Measurements from ENCODE around the gene CD3G.
A peak's percentile ranks its signal among the peaks of the same experiment; 100 is the strongest.

The CD3G gene

GRCh38 chr11:118338637-118339061 lies 5.5 kb upstream of the CD3G start:
- no peaks in the 10 kb centered on the region for H3K36me3 ChIP-seq (replicated peaks in 1 of 2; ENCODE audit: control insufficient read depth in 2 of 2, insufficient read depth in 2 of 2, low read length in 2 of 2)
- no peak overlapping the region for H3K27ac ChIP-seq (replicated peaks; ENCODE audit: low read length)
- H3K4me1 ChIP-seq (ENCODE audit: control insufficient read depth in 2 of 2, insufficient read depth in 1 of 2, low read depth in 1 of 2, low read length in 2 of 2), result peaks cover 0 to 2% of the 10 kb centered on the region in 2 donors
- no peak overlapping the region for H3K14ac ChIP-seq (ENCODE audit: low read length)
- no peak overlapping the region for H3K23ac ChIP-seq (ENCODE audit: low read depth, low read length, poor library complexity)
- no peak overlapping the region for H3K9ac ChIP-seq (ENCODE audit: low read depth, low read length, poor library complexity)
- H2AK5ac ChIP-seq (ENCODE audit: low read depth, low read length), result no peak overlapping the region
- no peak overlapping the region for H4K91ac ChIP-seq (ENCODE audit: low read depth, low read length, poor library complexity)
- H2BK12ac ChIP-seq (ENCODE audit: low read length), result no peak overlapping the region
- H3K18ac ChIP-seq (ENCODE audit: low read length), result peak overlapping the region; percentile 24
- H2AFZ ChIP-seq (ENCODE audit: low read length), result peak overlapping the region; percentile 65
- no peak overlapping the region for H2BK5ac ChIP-seq (ENCODE audit: low read length)
- no peak overlapping the region for H2BK15ac ChIP-seq (ENCODE audit: low read length)
- no peak overlapping the region for H3K4me3 ChIP-seq (ENCODE audit: low read length in 2 of 2)
- peaks cover 0 to 27% (median 0%) of the 10 kb centered on the region in 3 experiments for H3K27me3 ChIP-seq (ENCODE audit: control insufficient read depth in 3 of 3, insufficient read depth in 3 of 3, low read depth in 1 of 3, low read length in 3 of 3)
- H4K8ac ChIP-seq (ENCODE audit: low read depth, low read length), result peak overlapping the region; percentile 25
- no peaks in the 10 kb centered on the region for H3K9me3 ChIP-seq (replicated peaks in 1 of 2; ENCODE audit: control insufficient read depth in 2 of 2, insufficient read depth in 1 of 2, low read depth in 1 of 2, low read length in 2 of 2)
- no CpG with 5 or more reads among the region's 7 CpGs for WGBS, 2 donors (ENCODE audit: extremely low coverage in 2 of 2, insufficient read length in 2 of 2, insufficient replicate concordance in 1 of 2)
- H3K79me1 ChIP-seq (ENCODE audit: low read depth, low read length), result no peaks in the 10 kb centered on the region
- no peak for DNase-seq (ENCODE audit: low spot score)
- H3K4ac ChIP-seq (ENCODE audit: low read length), result no peak overlapping the region
- no peak overlapping the region for H2BK120ac ChIP-seq (ENCODE audit: low read depth, low read length)
- H3K4me2 ChIP-seq (ENCODE audit: insufficient read depth, low read length, poor library complexity, severe bottlenecking), result no peak overlapping the region

- Histone ChIP-seq H3K4me1 (ENCODE audit: control insufficient read depth in 2 of 2, insufficient read depth in 1 of 2, low read depth in 1 of 2, low read length in 2 of 2) (peaks cover 0 to 2% of the 10 kb centered on the region in 2 donors), H3K4me2 (ENCODE audit: insufficient read depth, low read length, poor library complexity, severe bottlenecking) (no peak overlapping the region), H3K4ac (ENCODE audit: low read length) (no peak overlapping the region), H4K91ac (ENCODE audit: low read depth, low read length, poor library complexity) (no peak overlapping the region), H2BK120ac (ENCODE audit: low read depth, low read length) (no peak overlapping the region), H3K14ac (ENCODE audit: low read length) (no peak overlapping the region), H3K27ac (replicated peaks; ENCODE audit: low read length) (no peak overlapping the region), H3K9me3 (replicated peaks in 1 of 2; ENCODE audit: control insufficient read depth in 2 of 2, insufficient read depth in 1 of 2, low read depth in 1 of 2, low read length in 2 of 2) (no peaks in the 10 kb centered on the region), H4K8ac (ENCODE audit: low read depth, low read length) (no peak overlapping the region), H3K18ac (ENCODE audit: low read length) (no peak overlapping the region), H2BK12ac (ENCODE audit: low read length) (no peak overlapping the region), H2AFZ (ENCODE audit: low read length) (no peak overlapping the region), H3K9ac (ENCODE audit: low read depth, low read length, poor library complexity) (no peak overlapping the region), H3K79me1 (ENCODE audit: low read depth, low read length) (no peaks in the 10 kb centered on the region), H2AK5ac (ENCODE audit: low read depth, low read length) (no peak overlapping the region), H3K27me3 (ENCODE audit: control insufficient read depth in 3 of 3, insufficient read depth in 3 of 3, low read depth in 1 of 3, low read length in 3 of 3) (peaks cover 0 to 32% (median 0%) of the 10 kb centered on the region in 3 experiments), H3K23ac (ENCODE audit: low read depth, low read length, poor library complexity) (no peak overlapping the region), H3K36me3 (replicated peaks in 1 of 2; ENCODE audit: control insufficient read depth in 2 of 2, insufficient read depth in 2 of 2, low read length in 2 of 2) (no peaks in the 10 kb centered on the region), H3K4me3 (ENCODE audit: low read length in 2 of 2) (no peak overlapping the region), H2BK15ac (ENCODE audit: low read length) (no peak overlapping the region), H2BK5ac (ENCODE audit: low read length) (no peak overlapping the region)
- WGBS, 2 donors (ENCODE audit: extremely low coverage in 2 of 2, insufficient read length in 2 of 2, insufficient replicate concordance in 1 of 2), result no CpG with 5 or more reads among the region's 5 CpGs
- no peak for DNase-seq (ENCODE audit: low spot score)
Observed at GRCh38 chr11:118339281-118339961, 4.7 kb upstream of the CD3G start.

GRCh38 chr11:118340449-118340848 lies 3.7 kb upstream of the CD3G start:
- H3K27me3 ChIP-seq (ENCODE audit: control insufficient read depth in 3 of 3, insufficient read depth in 3 of 3, low read depth in 1 of 3, low read length in 3 of 3), result peaks cover 0 to 39% (median 0%) of the 10 kb centered on the region in 3 experiments
- H3K9ac ChIP-seq (ENCODE audit: low read depth, low read length, poor library complexity), result no peak overlapping the region
- no peak overlapping the region for H2BK5ac ChIP-seq (ENCODE audit: low read length)
- no peaks in the 10 kb centered on the region for H3K36me3 ChIP-seq (replicated peaks in 1 of 2; ENCODE audit: control insufficient read depth in 2 of 2, insufficient read depth in 2 of 2, low read length in 2 of 2)
- no peak overlapping the region for H3K14ac ChIP-seq (ENCODE audit: low read length)
- no peak overlapping the region for H2AK5ac ChIP-seq (ENCODE audit: low read depth, low read length)
- H2BK15ac ChIP-seq (ENCODE audit: low read length), result no peak overlapping the region
- no peak for DNase-seq (ENCODE audit: low spot score)
- H3K4me1 ChIP-seq (ENCODE audit: control insufficient read depth in 2 of 2, insufficient read depth in 1 of 2, low read depth in 1 of 2, low read length in 2 of 2), result peaks cover 0 to 2% of the 10 kb centered on the region in 2 donors
- no peak overlapping the region for H3K23ac ChIP-seq (ENCODE audit: low read depth, low read length, poor library complexity)
- H3K4me3 ChIP-seq (ENCODE audit: low read length in 2 of 2), result no peak overlapping the region
- H2AFZ ChIP-seq (ENCODE audit: low read length), result no peak overlapping the region
- no peaks in the 10 kb centered on the region for H3K79me1 ChIP-seq (ENCODE audit: low read depth, low read length)
- H3K9me3 ChIP-seq (replicated peaks in 1 of 2; ENCODE audit: control insufficient read depth in 2 of 2, insufficient read depth in 1 of 2, low read depth in 1 of 2, low read length in 2 of 2), result no peaks in the 10 kb centered on the region
- no peak overlapping the region for H3K4me2 ChIP-seq (ENCODE audit: insufficient read depth, low read length, poor library complexity, severe bottlenecking)
- no peak overlapping the region for H2BK120ac ChIP-seq (ENCODE audit: low read depth, low read length)
- H2BK12ac ChIP-seq (ENCODE audit: low read length), result no peak overlapping the region
- no CpG with 5 or more reads among the region's 3 CpGs for WGBS, 2 donors (ENCODE audit: extremely low coverage in 2 of 2, insufficient read length in 2 of 2, insufficient replicate concordance in 1 of 2)
- H3K4ac ChIP-seq (ENCODE audit: low read length), result no peak overlapping the region
- H3K18ac ChIP-seq (ENCODE audit: low read length), result no peak overlapping the region
- H4K91ac ChIP-seq (ENCODE audit: low read depth, low read length, poor library complexity), result no peak overlapping the region
- no peak overlapping the region for H3K27ac ChIP-seq (replicated peaks; ENCODE audit: low read length)
- H4K8ac ChIP-seq (ENCODE audit: low read depth, low read length), result no peak overlapping the region

- no peak overlapping the region for H3K4me2 ChIP-seq (ENCODE audit: insufficient read depth, low read length, poor library complexity, severe bottlenecking)
- H4K91ac ChIP-seq (ENCODE audit: low read depth, low read length, poor library complexity), result no peak overlapping the region
- WGBS, 2 donors (ENCODE audit: extremely low coverage in 2 of 2, insufficient read length in 2 of 2, insufficient replicate concordance in 1 of 2), result no CpG with 5 or more reads among the region's 3 CpGs
Observed at GRCh38 chr11:118341261-118341660, 2.9 kb upstream of the CD3G start.

More at GRCh38 chr11:118341261-118341660, 2.9 kb upstream of the CD3G start:
- no peak overlapping the region for H3K4ac ChIP-seq (ENCODE audit: low read length)
- DNase-seq (ENCODE audit: low spot score), result no peak
- H3K18ac ChIP-seq (ENCODE audit: low read length), result no peak overlapping the region
- no peak overlapping the region for H3K27ac ChIP-seq (replicated peaks; ENCODE audit: low read length)
- H3K79me1 ChIP-seq (ENCODE audit: low read depth, low read length), result no peaks in the 10 kb centered on the region
- no peak overlapping the region for H2BK5ac ChIP-seq (ENCODE audit: low read length)
- peaks cover 0 to 2% of the 10 kb centered on the region in 2 donors for H3K4me1 ChIP-seq (ENCODE audit: control insufficient read depth in 2 of 2, insufficient read depth in 1 of 2, low read depth in 1 of 2, low read length in 2 of 2)
- no peak overlapping the region for H2BK120ac ChIP-seq (ENCODE audit: low read depth, low read length)
- no peak overlapping the region for H3K14ac ChIP-seq (ENCODE audit: low read length)
- no peaks in the 10 kb centered on the region for H3K36me3 ChIP-seq (replicated peaks in 1 of 2; ENCODE audit: control insufficient read depth in 2 of 2, insufficient read depth in 2 of 2, low read length in 2 of 2)
- H2AFZ ChIP-seq (ENCODE audit: low read length), result no peak overlapping the region
- no peak overlapping the region for H3K9ac ChIP-seq (ENCODE audit: low read depth, low read length, poor library complexity)
- H3K9me3 ChIP-seq (replicated peaks in 1 of 2; ENCODE audit: control insufficient read depth in 2 of 2, insufficient read depth in 1 of 2, low read depth in 1 of 2, low read length in 2 of 2), result no peaks in the 10 kb centered on the region
- H2BK15ac ChIP-seq (ENCODE audit: low read length), result no peak overlapping the region
- no peak overlapping the region for H2AK5ac ChIP-seq (ENCODE audit: low read depth, low read length)
- H3K4me3 ChIP-seq (ENCODE audit: low read length in 2 of 2), result no peak overlapping the region
- peaks cover 0 to 40% (median 0%) of the 10 kb centered on the region in 3 experiments for H3K27me3 ChIP-seq (ENCODE audit: control insufficient read depth in 3 of 3, insufficient read depth in 3 of 3, low read depth in 1 of 3, low read length in 3 of 3)
- no peak overlapping the region for H4K8ac ChIP-seq (ENCODE audit: low read depth, low read length)
- H3K23ac ChIP-seq (ENCODE audit: low read depth, low read length, poor library complexity), result no peak overlapping the region
- no peak overlapping the region for H2BK12ac ChIP-seq (ENCODE audit: low read length)

Measured in neuronal stem cell (in vitro differentiated cells).